ENCODE data around the gene SCD. TPM values are rescaled to one million over a fixed set of nuclear protein-coding genes. Genes with fewer than 3 reads are reported as not detected.

SCD gene
- total and polyA plus RNA-seq, 3 donors from 2014 or later: 121 to 196 (median 147) TPM

- no peak for TF ChIP-seq POLR2A (IDR thresholded peaks at IDR 0.05)
- TF ChIP-seq, protein P1, sequence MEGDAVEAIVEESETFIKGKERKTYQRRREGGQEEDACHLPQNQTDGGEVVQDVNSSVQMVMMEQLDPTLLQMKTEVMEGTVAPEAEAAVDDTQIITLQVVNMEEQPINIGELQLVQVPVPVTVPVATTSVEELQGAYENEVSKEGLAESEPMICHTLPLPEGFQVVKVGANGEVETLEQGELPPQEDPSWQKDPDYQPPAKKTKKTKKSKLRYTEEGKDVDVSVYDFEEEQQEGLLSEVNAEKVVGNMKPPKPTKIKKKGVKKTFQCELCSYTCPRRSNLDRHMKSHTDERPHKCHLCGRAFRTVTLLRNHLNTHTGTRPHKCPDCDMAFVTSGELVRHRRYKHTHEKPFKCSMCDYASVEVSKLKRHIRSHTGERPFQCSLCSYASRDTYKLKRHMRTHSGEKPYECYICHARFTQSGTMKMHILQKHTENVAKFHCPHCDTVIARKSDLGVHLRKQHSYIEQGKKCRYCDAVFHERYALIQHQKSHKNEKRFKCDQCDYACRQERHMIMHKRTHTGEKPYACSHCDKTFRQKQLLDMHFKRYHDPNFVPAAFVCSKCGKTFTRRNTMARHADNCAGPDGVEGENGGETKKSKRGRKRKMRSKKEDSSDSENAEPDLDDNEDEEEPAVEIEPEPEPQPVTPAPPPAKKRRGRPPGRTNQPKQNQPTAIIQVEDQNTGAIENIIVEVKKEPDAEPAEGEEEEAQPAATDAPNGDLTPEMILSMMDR (IDR thresholded peaks at IDR 0.05): no peak
- DNase-seq: no peak
- H3K27me3 ChIP-seq: no peaks in the 10 kb centered on the region
- intact Hi-C loops (cut with DNase I; ENCODE audit: low total_unique reads): no loop called here
- H3K4me1 ChIP-seq: no peaks in the 10 kb centered on the region
- no peaks in the 10 kb centered on the region for H3K9me3 ChIP-seq
- 57 to 64% methylated on average over 3 to 5 of the region's 5 CpGs for WGBS, 2 donors
- H3K27ac ChIP-seq: no peak within 1 kb of the TSS
- H3K4me3 ChIP-seq: no peak within 1 kb of the TSS
- H3K36me3 ChIP-seq (ENCODE audit: low read depth, missing control alignments): no peaks in the 10 kb centered on the region
Measured at GRCh38 chr10:100330079-100330478, 17.0 kb upstream of the SCD start, which contains the start of gene PKD2L1. TSS of gene PKD2L1 (minus strand) at chr10:100330228. CDS start at chr10:100330103, 125 bp downstream.

DNA sequence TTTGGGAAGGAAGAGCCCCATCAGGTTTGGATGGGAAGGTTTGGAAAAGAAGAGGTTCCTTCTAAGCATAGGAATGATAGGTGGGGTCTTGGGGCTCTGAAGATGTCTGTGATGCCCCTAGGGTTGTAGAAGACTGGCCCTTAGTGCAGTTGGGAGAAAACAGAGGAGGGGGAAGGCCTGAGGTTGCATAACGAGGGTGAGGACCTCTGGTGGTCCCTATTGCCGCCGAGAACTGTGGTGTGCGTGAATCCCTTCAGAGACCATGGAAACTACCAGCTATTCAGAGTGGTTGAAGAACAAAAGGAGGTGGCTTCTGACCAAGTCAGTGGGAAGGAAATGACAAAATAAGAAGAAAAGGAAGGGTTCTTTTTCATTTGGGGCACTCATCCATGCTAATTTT is 13.9 kb upstream of the SCD start:
- no peak for DNase-seq
- Histone ChIP-seq H3K27me3 (no peaks in the 10 kb centered on the region), H3K9me3 (no peaks in the 10 kb centered on the region), H3K4me3 (no peak overlapping the region), H3K4me1 (no peaks in the 10 kb centered on the region), H3K36me3 (ENCODE audit: low read depth, missing control alignments) (no peaks in the 10 kb centered on the region), H3K27ac (no peak overlapping the region)
- 71 to 74% methylated on average over 4 of the region's 4 CpGs for WGBS, 2 donors
- TF ChIP-seq, protein P1 (IDR thresholded peaks at IDR 0.05): no peak
- TF ChIP-seq POLR2A (IDR thresholded peaks at IDR 0.05): no peak
- intact Hi-C loops (cut with DNase I; ENCODE audit: low total_unique reads): no loop called here

GRCh38 chr10:100333661-100334440 is 13.2 kb upstream of the SCD start:
- intact Hi-C loops (cut with DNase I; ENCODE audit: low total_unique reads): no loop called here
- 78 to 94% methylated on average over 2 of the region's 2 CpGs for WGBS, 2 donors

DNA sequence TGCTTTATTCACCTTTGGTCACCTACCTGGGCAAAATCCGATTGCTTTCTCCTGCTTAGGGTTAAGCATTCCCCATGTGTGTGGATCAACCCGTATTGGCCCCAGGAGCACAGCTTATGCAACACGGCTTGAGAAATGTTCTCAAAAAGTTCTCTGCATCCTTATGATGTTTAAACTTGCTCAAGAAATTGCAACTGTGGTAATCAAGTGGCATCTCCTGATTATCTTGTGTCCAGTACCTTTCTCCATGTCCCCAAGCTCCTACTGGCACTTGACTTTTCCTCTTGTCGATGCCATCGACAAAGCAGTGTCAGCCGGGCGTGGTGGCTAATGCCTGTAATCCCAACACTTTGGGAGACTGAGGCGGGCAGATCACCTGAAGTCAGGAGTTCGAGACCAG is 12.3 kb upstream of the SCD start:
- no peak for DNase-seq
- TF ChIP-seq, protein P1 (IDR thresholded peaks at IDR 0.05): no peak
- TF ChIP-seq POLR2A (IDR thresholded peaks at IDR 0.05): no peak
- Histone ChIP-seq H3K27ac (no peak overlapping the region), H3K4me3 (no peak overlapping the region), H3K36me3 (ENCODE audit: low read depth, missing control alignments) (no peaks in the 10 kb centered on the region), H3K27me3 (no peaks in the 10 kb centered on the region), H3K9me3 (no peaks in the 10 kb centered on the region), H3K4me1 (no peaks in the 10 kb centered on the region)
- WGBS, 2 donors: 81 to 84% methylated on average over 9 of the region's 9 CpGs
- intact Hi-C loops (cut with DNase I; ENCODE audit: low total_unique reads): no loop called here

More at GRCh38 chr10:100333661-100334440, 13.2 kb upstream of the SCD start:
- Histone ChIP-seq H3K36me3 (ENCODE audit: low read depth, missing control alignments) (no peaks in the 10 kb centered on the region), H3K4me3 (no peak overlapping the region), H3K27ac (no peak overlapping the region), H3K4me1 (no peaks in the 10 kb centered on the region), H3K27me3 (no peaks in the 10 kb centered on the region), H3K9me3 (no peaks in the 10 kb centered on the region)
- TF ChIP-seq, protein P1 (IDR thresholded peaks at IDR 0.05): no peak
- no peak for TF ChIP-seq POLR2A (IDR thresholded peaks at IDR 0.05)
- no peak for DNase-seq

Data from testis (tissue), 3 donors.